ENCODE measurements around the gene SPIRE1. TPM values are rescaled to one million over a fixed set of nuclear protein-coding genes. Genes with fewer than 3 reads are reported as not detected.
"Not testable (repeated sequence)": the region's sequence is repeated elsewhere in the genome, so short reads cannot be mapped to it uniquely, and the experiment has no call there.

The SPIRE1 gene
- total RNA-seq, 1 donor from 2014 or later = 6.5 TPM

DNA sequence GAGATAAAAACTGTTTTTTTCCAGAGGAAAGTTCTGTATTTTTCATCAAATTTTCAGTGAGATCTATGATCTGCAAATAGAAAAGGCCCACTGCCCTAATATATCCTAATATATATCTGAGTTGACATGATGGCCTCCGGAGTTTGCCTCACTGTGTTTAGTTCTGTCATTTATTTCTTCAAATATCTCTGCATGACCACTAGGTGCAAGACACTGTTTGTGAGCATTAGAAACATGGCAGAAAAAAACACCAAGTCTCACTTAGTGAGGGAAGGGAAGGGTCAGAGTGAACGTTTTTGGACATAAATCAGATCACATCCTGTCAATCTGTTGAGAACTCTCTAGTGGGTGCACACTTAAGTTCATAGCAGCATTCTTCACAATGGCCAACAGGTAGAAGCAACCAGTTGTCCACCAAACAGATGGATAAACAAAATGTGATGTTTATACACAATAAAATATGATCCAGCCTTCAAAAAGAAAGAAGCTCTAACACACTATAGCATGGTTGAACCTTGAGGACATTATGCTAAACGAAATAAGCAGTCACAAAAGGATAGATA lies 53.4 kb downstream of the SPIRE1 start:
- intact Hi-C loops (cut with micrococcal nuclease) = no loop called here

DNA sequence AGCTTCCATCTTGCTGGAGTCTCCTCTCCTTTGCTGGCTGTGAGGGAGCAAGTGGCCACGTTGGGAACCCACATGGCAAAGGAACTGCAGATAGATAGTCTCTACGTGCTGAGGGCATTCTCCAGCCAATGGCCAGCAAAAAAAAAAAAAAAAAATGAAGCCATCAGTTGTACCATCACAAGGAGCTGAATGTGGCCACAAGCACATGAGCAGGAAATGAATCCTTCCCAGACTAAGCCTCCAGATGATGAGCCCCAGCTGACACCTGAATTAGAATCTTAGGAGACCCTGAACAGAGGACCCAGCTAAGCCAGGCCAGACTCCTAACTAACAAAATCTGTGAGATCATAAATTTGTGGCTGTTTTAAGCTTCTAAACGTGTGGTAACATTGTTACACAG lies 57.9 kb downstream of the SPIRE1 start:
- intact Hi-C loops (cut with micrococcal nuclease) = loop anchor here (5.0 kb wide), 1 partner anchor 52 kb away; no protein-coding TSS in a partner anchor

DNA sequence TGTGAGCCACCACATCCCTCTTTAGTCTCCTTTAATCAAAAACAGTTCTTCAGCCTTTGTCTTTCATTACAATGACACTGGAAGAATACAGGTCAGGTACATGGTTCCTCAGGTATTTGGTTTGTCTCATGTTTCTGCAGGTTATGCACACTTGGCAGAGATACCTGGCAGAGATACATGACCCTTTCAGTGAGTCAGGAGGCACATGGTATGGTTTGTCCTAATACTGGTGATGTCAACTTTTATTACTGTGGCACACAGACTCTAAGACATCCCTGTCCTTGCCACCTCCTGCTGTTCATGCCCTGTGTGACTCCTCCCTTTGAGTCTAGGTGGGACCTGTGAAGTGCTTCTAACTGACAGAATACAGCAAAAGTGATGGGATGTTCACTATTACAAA lies 58.4 kb downstream of the SPIRE1 start:
- intact Hi-C loops (cut with micrococcal nuclease) = loop anchor here (5.0 kb wide), 1 partner anchor 53 kb away; no protein-coding TSS in a partner anchor

DNA sequence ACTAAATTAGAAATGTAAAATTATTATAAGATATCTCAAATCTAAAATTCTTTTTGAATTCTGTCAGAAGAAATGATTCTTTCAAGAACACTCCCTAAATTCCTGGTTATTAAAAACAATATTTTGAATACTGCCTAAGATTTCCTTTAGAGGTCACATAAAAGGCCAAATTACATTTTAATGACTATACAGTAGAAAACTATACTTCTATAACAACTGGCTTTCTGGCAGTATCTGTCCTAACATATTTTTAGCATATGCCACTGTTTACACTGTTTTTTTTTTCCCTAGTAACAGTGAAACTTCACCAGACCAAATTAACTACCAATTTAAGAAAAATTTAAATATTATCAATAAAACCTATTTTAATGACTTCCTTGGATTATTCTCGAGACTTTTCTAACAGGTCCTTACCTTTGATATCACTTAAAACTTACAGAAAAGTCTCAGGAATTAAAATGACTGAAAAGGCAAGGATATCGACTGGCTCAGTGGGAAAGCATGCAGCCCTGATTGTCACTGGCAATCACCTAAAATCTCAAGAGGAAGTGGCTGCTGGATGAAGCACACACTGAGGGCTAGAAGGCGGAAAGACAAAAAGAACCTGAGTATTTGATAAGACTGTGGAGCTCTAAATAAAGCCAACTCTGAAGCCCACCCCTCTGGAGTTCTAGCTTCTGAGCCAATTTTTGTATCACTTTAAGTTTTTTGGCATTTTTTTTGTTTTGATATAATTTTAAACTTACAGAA lies 59.6 kb downstream of the SPIRE1 start:
- intact Hi-C loops (cut with micrococcal nuclease) = loop anchor here (5.0 kb wide), 1 partner anchor 54 kb away; no protein-coding TSS in a partner anchor

DNA sequence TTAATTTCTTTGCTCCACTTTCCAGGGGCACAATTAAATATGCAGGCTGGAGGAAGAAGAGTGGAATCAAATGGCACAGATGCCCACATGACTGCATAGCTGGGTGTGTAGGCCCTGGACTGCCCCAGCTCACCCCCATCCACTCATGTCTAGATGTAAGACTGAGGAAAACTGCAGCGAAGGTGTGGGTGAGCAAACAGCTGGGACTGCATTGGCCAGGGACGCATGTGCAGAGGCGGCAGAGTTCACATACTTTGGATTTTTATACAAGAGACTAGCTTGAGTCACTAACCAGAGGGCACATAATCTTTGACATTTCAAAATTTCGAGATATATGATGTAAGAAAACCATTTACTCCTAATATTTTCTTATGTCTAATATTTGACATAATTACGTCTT lies 60.1 kb downstream of the SPIRE1 start:
- intact Hi-C loops (cut with micrococcal nuclease) = loop anchor here (5.0 kb wide), 1 partner anchor 55 kb away; no protein-coding TSS in a partner anchor

DNA sequence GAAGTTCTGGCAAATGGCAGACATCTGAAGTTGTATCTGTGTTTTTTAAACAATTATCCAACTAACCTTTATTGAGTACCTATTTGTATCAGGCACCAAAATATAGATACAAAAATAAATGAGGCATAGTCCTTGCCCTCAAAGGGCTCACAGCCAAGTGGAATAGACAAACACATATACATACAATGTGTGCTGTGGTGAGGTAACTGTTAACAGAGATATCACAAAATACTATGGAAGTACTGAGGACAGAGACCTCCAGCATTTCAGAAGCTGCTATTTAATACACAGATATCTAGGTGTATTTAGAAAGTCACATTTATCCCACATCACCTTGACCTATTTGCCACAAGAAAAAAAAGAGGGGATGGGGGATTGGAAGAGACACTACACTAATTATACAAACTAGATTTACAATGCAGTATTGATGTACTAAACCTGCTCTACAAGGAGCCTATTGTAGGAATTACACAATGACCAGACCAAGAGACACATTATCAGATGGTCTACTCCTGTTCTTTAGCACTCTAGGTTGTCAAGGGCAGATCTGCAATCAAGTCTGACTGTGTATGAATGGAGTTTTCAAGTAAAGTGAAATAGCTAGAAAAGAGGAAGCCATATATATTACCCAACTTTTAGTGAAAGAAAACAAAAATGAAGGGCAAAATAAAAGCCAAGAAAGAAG lies 62.2 kb downstream of the SPIRE1 start:
- intact Hi-C loops (cut with micrococcal nuclease) = loop anchor here (5.0 kb wide), 1 partner anchor 57 kb away; no protein-coding TSS in a partner anchor

DNA sequence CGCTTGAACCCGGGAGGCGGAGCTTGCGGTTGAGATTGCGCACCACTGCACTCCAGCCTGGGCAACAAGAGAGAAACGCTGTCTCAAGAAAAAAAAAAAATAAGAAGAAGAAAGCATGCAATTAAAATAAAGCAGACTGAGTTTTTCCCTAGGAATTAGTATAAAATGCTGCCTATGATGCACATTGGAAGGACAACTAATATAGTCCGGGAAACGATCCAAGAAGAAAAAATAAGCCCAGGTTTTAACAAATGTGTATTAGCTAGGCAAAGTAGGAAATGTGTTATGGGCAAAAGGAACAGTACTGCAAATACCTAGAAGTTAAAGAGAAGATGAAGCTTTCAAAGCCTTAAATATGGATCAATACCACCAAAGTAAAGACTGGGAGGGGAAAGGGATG lies 64.0 kb downstream of the SPIRE1 start:
- intact Hi-C loops (cut with micrococcal nuclease) = no loop called here

DNA sequence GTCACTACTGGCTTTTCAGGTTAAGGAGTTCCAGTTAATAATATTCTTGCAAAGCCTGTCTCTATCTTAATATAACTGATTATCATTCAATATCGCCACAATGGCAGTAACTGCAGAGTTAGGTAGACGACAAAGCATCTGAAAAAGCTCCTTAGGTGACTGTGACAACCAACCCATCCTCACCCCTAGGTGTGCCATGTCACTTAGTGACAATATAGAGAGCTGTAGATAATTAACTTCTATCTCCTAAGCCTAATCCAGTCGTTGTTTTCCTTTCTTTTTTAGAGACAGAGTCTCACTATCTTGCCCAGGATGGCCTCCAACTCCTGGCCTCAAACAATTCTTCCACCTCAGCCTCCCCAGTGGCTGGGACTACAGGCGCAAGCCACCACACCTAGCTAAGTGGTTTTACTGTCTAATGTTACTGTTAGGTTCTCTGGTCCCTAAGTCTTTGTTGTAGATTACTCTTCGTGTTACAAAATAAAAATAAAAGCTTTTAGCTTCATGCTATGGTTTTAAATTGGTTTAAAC lies 65.2 kb downstream of the SPIRE1 start:
- intact Hi-C loops (cut with micrococcal nuclease) = no loop called here

DNA sequence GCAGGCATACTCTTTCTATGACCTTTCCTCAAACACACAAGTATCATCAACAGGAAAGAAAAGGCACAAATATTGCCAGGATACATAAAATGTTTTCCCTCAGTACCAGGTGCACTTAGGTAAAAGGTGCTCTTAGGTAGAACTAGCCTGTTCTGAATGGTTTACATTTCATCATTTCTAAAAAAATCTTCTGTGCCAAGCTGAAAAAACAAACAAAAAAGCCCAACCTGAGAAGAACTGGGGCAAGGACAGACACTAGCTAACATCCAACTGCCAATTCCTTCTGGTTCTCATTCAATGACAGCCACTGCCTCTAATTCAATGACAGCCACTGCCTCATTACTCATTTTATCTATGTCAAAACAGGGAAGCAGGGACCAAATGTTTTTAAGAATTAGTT lies 68.5 kb downstream of the SPIRE1 start:
- intact Hi-C loops (cut with micrococcal nuclease) = no loop called here

DNA sequence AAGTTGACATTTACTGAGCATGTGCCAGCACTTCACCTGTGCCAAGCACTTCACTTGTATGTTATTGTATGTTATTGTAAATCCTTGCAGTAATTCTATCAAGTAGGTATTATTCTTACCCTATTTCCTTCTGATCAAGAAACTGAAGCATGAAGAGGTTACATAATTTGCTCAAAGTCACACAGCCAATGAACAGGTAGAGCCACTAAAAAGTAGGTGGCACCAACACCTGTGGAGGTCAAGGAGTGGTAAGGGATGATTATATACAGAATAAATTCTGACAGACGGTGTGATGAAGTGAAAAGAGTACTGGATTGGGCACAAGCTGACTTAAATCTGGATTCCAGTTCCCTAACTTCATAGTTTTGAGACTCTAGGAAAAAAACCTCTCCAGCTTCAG lies 71.0 kb downstream of the SPIRE1 start:
- intact Hi-C loops (cut with micrococcal nuclease) = no loop called here

DNA sequence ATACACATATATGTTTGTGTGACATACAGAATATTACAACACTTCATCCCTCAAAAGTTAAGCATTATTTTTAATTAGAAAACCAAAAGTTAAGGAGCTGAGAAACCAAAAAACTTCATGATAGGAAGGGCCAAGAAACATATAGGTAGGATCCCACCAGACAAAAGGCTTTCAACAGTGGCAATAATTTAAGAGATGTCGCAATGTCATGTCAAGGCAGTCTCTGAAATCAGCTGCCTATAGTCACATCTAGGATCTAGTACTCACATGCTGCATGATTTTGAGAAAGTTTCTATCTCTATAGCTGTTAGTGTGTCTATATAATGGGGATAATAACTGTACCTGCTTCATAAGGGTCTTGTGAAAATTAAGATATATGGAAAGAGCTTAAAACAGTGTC lies 72.7 kb downstream of the SPIRE1 start:
- intact Hi-C loops (cut with micrococcal nuclease) = no loop called here

DNA sequence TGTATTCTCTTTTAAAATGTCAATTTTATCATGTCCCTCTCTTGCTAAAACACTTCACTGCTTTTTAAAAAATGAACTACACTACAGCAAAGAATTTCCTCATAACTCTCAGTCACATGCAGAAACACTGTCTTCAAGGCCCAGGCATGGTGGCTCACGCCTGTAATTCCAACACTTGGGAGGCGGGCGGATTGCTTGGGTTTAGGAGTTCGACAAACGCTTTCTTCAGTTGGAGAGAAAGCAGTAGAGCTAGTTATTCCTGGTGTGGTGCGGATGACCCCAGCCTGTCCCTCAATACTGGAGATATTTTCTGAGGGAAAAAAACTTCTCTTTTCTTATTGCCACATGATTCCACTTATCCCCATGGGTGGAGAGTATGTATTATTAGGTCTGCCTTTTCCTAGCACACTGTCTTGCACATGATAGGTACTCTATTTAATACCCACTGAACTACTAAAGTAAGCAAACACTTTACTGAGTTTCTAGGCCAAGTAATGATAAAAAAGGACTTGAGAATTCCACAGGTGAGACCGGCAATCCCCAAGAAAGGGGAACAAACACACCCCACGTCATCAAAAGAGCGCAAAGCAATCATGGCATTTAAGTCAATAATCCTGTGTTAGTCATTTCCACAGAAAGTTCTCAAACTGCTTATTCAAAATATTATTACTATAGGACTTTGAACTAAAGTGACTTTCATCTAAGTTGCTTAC lies 77.1 kb downstream of the SPIRE1 start:
- intact Hi-C loops (cut with micrococcal nuclease) = no loop called here

DNA sequence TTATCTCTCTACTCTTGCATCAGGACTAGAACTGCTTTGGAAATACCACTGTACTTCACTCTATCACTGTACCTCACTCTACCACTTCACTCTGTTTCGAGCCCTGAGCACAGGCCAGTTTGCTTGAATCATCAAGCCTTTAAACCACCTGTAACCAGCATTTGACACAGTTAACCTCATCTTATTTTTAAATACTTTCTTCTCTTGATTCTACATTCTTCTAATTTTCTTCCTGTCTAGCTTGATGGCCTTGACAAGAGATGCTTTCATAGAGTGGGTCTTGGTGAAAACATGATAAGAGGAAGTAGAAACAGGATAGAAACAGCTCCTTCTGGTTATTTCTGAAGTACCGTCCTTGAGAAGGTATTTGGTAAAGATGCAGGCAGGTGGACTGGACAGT lies 78.1 kb downstream of the SPIRE1 start:
- intact Hi-C loops (cut with micrococcal nuclease) = no loop called here

DNA sequence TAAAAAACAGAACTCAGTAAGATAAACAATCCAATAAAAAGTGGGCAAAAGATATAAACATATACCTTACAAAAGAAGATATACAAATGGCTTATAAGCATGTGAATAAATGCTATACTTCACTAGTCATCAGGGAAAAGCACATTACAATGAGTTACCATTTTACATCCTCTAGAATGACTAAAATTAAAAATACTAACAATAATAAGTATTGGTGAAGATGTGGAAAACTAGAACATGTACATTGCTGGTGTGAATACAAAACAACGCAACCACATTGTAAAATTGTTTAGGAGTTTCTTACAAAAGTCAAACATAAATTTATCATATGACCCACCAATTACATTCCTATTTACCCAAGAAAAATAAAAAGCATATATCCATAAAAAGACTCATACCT lies 80.1 kb downstream of the SPIRE1 start:
- intact Hi-C loops (cut with micrococcal nuclease) = no loop called here

DNA sequence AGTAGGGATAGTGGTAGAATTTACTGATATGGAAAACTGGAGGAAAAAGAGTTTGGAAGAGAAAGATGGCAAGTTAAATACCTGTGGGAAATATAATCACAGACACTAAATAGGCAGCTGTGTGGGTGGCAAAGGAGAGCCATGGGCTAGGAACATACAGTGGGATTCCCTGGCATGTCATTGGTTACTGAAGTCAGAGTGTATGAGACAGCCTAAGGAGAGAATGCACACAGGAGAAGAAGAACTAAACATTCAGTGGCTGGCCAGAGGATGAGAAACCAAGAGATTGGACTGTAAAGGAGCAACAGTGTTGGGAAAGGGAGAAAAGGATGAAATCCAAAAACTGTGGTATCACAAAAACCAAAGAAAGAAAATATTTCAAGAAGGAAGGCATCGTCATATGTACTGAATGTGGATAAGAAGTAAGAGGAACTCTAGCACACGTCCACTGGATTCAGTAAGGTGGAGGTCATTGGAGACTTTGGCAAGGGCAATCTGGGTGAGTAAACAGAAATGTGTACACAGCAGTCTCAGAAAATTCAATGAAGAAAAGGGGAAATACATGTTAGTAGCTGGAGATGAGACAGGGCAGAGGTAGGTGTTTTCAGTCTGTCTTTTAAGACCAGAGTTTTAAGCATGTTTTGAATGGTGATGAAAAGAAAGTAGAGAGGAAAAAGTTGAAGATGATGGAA lies 83.3 kb downstream of the SPIRE1 start:
- intact Hi-C loops (cut with micrococcal nuclease) = no loop called here

DNA sequence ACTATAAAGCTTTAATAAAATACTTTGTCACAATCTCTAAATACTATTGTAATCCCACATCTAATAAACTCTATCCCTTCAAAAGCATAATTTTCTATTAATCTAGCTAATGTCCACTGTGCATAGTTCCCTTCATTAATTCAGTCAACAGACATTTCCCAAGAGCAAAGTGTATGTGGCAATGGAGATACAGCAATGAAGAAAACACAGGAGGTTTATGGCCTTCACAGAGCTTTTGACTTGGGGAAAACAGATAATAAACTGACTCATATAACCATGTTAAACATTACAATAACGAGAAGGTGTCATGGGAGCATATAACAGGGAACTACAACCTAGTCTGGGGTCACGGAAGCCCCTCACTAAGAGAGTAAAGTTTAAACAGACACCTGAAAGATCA lies 86.3 kb downstream of the SPIRE1 start:
- intact Hi-C loops (cut with micrococcal nuclease) = no loop called here

DNA sequence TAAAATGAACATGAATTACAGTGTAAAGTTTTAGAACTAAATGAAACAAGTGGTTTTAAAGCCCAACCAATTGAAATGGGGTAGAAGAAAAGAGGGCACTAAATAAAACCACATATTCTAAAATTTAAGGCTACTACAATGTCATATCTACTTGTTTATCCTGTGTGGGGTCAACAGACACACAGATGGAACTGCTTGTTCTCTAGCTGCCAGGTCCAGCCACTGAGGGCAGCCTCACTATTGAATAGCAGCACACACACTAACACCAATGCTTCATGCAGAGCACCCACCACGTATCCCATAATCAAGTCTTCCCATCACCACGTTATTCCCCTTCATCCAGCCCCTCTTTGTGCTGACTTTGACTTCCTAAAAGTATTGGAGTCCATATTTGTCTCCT lies 88.1 kb downstream of the SPIRE1 start:
- intact Hi-C loops (cut with micrococcal nuclease) = no loop called here

DNA sequence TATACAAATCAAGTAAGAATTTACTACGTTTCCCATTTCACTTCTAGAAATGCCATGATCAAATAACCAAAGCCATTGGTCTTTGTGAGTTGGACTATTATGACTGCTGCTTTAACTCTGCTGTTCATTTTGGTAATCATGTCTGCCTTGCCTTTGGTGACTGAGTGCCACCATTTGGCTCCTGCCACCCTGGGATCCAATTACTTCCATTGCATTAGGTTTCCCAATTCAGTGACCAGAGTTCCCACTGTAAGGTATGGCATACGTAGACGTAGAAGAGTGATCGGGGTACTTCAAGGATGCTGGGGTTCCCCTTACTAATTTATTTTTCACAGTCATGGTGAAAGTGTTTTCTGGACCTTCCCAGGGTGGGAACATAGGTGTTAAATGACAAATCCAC lies 90.1 kb downstream of the SPIRE1 start:
- intact Hi-C loops (cut with micrococcal nuclease) = no loop called here

DNA sequence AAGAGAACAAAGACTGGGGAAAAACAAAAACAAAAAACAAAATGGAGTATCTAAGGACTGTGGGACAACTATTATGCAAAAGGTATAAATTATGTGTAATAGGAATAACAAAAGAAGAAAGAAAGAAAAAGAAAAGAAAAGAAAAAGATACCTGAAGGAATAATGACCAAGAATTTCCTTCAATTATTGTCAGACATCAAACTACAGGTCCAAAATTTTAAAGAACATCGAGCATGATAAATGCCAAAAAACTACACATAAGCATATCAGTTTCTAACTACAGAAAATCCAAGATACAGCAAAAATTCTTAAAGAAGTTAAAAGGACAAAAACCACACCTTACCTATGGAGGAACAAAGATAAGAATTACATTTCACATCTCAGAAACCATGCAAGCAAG lies 93.0 kb downstream of the SPIRE1 start:
- intact Hi-C loops (cut with micrococcal nuclease) = no loop called here

DNA sequence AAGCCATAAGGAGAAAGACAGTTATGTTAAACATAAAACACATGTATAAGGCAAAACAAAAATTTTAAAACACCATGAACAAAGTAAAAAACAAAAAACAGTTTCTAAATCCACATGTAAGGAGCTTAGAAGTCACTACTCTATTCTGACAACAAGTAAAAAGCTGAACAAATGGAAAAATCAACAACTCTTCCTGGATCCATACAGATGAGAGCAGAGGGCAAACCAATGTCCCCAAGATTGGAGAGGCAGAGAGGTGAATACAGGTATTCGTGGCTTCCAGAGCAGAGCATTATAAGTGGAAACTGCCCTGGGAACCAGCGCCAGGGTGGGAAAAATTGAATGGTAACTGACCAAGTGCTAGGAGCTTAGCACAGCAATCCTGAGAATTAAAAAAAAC lies 93.5 kb downstream of the SPIRE1 start:
- intact Hi-C loops (cut with micrococcal nuclease) = no loop called here

DNA sequence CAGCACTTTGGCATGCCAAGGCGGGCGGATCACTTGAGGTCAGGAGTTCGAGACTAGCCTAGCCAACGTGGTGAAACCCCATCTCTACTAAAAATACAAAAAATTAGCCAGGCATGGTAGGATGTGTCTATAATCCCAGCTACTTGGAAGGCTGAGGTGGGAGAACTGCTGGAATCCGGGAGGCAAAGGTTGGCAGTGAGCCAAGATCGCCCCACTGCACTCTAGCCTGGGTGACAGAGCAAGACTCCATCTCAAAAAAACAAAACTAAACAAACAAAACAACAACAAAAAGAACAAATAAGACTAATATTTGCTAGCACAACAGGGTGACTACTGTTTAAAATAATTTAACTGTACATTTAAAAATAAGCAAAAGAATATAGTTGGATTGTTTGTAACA lies 97.3 kb downstream of the SPIRE1 start:
- intact Hi-C loops (cut with micrococcal nuclease) = not testable (repeated sequence)
